ENCODE results near the gene RAPGEF4.
A peak's percentile ranks its signal among the peaks of the same experiment; 100 is the strongest.
"Not testable (repeated sequence)": the region's sequence is repeated elsewhere in the genome, so short reads cannot be mapped to it uniquely, and the experiment has no call there.

RAPGEF4 gene

DNA sequence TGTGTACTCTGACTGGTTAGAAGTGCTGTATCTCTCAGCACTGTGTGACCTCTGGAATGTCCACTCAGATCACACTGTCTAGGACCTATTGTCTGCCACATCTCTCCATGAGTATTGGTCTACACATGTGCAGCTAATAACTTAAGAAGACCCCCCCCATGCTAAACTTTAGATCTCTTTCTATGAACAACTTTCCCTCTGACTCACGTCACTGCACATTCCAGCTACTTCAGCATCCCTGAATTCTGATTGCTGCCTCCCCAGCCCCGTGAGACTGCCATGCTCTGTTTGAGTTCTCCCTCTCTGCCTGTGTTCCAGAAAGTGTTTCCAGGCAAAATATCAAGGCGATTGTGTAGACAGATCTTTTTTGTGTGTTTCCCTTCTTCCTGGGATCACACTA, 41.8 kb downstream of the RAPGEF4 start:
- DNase-seq, result no peak

DNA sequence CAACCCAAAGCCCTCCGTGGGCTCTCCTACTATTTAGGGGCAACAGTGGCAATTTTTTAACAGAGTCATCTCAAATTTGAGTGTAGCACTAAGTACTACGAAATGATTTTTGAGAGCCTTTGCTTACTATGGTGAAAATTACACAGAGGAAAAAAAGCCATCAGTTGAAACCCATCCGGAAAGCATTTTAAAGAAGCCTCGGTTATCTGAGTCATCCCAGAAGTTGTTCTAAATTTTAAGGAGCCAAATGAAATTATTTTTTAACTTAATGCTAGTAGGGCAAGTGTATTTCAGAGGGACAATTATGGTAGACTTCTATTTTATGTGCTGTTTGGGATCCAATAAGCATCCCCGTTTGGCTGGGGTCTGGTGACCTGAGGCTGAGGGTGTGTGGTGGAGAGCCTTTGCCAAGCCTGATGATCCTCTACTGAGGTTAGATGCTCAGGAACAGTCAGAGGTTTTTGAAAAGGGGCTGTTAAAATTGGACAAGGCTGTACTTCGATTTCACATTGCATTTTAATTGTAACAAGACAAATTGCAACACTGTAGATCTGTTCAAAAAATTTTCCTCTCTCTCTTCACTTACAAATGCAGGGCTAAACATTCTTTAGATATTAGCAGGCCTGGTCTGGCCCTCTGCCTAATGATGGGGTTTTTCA, 47.0 kb downstream of the RAPGEF4 start:
- DNase-seq, result no peak

DNA sequence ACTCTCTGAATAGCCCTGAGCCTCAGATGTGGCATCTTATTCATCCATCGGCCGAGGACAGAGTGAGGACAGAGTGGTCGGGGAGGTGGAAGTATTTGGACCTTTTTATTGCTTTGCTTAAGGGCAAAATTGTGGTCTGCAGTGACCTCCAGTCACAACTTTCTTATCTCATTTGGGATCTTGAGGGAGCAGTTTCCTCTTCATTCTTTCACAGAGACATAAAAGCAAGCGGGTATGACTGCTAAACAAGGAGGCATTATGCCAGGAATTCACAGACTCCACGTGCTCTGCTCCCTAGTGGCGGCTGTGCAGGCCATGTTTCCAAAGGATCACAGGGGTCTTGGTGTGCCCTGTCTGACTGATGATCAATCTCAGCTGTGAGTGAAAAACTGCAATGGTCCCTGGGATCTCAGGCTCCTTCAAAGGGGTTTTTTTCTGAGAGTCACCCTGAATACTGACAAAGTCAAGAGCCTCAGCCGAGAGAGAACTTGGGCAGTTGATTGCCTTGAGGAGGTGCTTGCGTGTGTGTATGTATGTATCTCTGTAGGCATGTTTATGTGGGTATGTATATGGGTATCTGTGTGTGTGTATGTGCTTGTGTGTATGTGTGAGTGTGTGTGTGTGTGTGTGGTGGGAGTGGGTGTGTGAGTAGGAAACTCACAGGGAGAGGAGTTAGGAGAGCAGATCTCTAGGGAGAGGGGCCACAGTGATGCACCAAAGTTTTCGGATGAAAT, 47.7 kb downstream of the RAPGEF4 start:
- DNase-seq, result no peak

DNA sequence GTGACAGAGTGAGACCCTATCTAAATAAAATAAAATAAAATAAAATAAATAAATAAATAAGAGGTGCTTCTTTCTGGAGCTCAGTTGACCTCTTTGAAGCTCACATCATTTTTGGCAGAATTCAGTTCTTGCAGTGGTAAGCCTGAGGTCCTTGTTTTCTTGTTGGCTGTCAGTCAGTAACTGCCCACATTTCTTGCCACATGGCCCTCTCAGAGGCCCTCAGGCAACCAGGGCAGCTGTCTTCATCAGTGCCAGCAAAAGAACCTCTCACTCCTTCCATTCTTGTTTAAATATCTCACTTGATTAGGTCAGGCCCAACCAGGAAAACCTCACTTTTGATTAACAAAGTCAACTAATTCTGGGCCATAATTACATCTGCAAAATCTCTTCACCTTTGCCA, 53.2 kb downstream of the RAPGEF4 start:
- DNase-seq, result no peak

DNA sequence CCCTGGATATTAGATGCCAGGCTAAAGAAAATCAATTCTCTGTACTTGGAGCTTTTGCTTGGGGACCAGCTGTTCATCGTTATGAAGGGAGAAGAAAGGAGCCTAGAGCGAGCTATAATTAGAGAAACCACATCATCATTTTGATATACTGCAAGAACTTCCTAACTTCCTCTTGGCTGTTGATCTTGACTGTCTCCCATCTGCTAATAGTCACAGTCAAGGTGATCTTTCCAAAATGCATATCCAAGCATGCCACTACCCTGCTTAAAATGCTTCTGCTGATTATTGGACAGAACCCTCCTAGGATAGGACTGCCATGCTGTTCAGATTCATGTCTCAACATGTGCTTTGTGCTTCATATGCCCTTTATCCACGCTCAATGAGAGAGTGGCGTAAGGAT, 54.8 kb downstream of the RAPGEF4 start:
- DNase-seq, result peak; percentile 65 to 75

- no peak for DNase-seq
Observed at GRCh38 chr2:172791953-172792352, 56.3 kb downstream of the RAPGEF4 start.

- no peak for DNase-seq
Observed at GRCh38 chr2:172792711-172793110, 57.1 kb downstream of the RAPGEF4 start.

DNA sequence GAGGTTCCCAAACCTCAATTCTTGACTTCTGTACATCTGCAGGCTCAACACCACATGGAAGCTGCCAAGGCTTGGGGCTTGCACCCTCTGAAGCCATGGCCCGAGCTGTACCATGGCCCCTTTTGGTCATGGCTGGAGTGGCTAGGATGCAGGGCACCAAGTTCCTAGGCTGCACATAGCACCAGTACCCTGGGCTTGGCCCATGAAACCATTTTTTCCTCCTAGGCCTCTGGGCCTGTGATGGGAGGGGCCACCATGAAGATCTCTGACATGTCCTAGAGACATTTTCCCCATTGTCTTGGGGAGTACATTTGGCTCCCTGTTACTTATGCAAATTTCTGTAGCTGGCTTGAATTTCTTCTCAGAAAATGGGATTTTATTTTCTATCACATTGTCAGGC, 67.7 kb downstream of the RAPGEF4 start:
- not testable (repeated sequence) for DNase-seq

DNA sequence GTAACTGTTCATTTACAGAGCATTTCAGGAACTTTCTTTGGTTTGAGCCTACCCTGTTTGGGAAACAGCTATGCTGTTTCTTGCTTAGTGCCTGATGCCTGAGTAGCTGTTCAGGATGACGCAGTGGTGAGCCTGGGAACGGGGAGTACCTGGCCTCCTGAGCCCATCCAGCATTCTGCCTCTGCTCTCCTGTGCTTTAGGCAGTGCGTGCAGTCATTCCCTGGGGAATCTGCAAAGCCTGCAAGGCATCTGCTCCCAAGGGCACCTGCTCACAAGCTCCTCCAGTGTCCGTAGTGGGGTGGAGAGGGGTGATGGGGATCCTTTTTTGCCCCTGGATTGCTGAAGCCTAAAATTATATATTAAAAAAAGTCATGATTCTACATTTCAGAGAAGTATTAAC, 68.8 kb downstream of the RAPGEF4 start:
- DNase-seq, result no peak

GRCh38 chr2:172806493-172806892, 70.8 kb downstream of the RAPGEF4 start:
- DNase-seq, result peak; percentile 88 to 94

GRCh38 chr2:172806996-172807395, 71.4 kb downstream of the RAPGEF4 start:
- DNase-seq, result no peak

GRCh38 chr2:172808156-172808555, 72.5 kb downstream of the RAPGEF4 start:
- DNase-seq, result no peak

DNA sequence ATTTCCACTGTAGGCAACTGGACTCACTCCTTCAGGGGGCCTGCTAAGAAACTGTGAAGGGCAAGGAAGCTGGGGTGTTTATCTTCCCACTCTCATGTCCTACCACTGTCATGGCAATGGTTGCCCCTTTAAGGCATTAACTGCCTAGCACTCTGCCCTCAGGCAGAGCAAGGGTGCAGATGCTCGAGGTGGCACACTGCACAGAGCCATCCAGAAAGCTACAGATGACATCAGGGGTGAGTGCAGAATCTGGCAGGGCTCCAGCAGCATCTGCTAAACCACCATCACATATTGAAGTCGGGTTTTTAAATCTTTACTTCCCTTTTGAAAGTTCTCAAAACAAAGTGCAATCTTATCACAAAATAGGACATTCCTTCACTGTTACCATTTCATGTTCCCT, 75.4 kb downstream of the RAPGEF4 start:
- peak; percentile 12 to 18 for DNase-seq

- no peak for DNase-seq
Observed at GRCh38 chr2:172812158-172812744, 76.6 kb downstream of the RAPGEF4 start.

DNA sequence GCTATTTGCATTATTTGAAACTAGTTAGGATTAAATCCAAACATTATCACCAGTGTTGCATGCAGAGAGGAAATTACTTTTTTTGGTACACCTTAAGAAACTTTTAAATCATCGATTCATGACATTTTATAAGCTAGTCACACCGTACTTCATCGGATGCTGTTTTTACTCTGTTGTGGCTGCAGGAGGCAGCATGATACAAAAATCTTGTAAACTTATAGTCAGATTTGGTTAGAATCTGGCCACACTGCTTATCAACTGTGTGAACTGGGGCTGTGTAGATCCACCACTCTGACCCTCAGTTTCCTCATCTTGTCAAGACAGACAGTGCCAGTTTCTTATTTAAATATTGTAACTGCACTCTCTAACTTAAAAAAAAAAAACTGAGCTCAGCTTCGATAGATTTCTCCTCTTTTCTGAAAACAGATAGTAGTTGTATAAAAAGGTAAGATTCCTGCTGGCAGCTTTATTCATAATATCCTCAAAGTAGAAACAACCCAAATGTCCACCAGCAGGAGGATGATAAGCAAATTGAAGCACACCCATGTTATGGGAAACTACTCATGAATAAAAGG, 77.8 kb downstream of the RAPGEF4 start:
- DNase-seq, result peak; percentile 19 to 22

GRCh38 chr2:172817411-172817810, 81.8 kb downstream of the RAPGEF4 start:
- DNase-seq, result no peak

DNA sequence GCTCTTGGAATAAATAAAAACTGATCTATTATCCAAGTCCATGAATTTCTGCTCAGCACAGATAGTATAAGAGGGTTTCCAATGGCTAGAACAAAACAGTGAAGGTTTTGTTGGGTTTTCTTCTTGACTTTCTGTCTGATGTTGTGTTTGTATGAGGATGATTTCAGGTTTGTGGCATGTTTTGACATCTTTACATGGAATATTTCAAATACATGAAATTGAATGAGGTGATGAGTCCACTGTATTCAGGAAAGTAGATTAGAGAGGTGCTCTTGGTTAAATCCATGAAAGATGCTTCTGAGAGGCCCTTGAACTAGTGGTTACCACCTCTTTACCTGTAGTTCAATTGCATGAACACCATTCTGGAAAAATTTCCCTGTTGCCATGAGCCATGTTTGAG, 84.3 kb downstream of the RAPGEF4 start:
- DNase-seq, result no peak

DNA sequence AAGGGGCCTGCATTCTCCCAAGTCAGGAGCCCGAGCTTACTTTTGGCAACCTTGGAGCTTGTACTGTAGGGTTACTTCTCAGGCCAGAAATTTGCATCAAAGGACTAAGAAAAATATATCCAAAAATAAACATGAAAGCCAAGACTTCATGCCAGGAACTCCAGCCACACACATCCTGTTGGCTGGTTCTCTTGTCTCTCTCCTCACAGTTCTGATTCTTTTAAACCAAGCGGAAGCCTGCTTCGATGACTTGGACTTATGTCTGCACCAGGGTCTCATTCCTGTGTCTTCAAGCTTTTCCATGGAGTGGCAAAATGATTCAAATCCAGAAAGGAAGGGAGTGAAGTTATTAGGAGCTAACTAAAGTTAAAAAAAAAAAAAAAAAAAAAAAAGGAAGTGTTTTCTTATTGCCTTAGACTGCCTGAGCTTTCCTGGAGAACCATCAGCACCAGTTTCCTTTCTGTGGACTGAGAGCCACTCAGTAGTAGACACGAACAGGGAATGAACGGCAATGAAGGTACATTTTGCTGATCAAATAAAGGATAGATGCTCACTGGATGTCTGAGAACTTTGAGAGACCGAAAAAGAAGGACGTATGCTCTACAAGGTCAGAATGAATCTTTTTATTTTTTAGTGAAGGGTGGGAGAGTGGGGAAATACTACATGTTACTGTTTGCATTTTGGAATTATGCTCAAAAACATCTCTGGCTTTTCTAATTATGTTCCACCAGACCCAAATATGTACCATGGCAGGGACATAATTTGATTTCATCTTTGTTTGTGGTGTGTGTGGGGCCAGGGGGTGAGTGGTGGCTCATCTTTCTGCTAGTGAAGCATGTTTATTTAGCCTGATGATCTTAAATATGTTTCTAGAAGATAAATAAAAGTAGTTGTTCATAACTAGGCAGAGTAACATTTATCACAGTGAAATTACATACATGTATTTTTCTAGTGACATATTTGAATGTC, 86.0 kb downstream of the RAPGEF4 start:
- peak; percentile 8 to 27 for DNase-seq

GRCh38 chr2:172822585-172822984, 86.9 kb downstream of the RAPGEF4 start:
- no peak for DNase-seq

GRCh38 chr2:172823261-172823850, 87.7 kb downstream of the RAPGEF4 start:
- no peak for DNase-seq

DNA sequence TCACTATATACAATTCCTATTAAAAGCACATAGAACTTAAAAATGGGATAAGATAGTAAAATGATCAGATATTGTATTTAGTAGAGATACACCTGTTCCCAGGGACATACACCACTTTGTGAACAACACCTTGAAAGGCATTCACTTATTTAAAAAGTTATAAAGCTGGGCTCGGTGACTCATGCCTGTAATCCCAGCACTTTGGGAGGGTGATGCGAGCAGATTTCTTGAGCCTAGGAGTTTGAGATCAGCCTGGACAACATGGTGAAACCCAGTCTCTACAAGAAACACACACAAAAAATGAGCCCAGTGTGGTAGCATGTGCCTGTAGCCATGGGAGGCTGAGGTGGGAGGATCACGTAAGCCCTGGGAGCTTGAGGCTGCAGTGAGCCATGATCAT, 90.9 kb downstream of the RAPGEF4 start:
- DNase-seq, result no peak

DNA sequence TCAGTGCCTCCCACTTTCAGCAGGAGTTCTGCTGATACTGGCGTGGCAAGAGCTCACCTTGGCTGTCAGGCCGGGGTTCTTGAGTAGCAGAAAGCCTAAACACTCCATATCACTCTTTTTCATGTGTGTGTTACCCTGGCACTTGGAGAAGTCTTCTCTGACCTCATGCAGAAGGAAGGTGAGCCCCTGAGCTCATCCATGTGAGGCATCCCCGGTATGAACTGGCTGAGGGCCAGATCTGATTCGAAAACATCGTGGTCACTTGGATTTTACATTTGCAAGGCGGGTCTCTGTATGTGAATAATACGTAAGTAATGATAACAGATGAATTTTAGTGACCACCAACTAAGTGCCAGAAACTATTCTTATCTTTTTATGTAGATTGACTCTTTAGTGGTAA, 93.6 kb downstream of the RAPGEF4 start:
- DNase-seq, result no peak
